Transverse colon (tissue), 4 donors: ENCODE data around the gene ZCWPW1. TPM values are rescaled to one million over a fixed set of nuclear protein-coding genes. Genes with fewer than 3 reads are reported as not detected.
A peak's percentile ranks its signal among the peaks of the same experiment; 100 is the strongest.
"Not testable (repeated sequence)": the region's sequence is repeated elsewhere in the genome, so short reads cannot be mapped to it uniquely, and the experiment has no call there.

Source experiments
- DNase-seq: peaks from one replicate; pipeline ENCODE4 v3.0.0-alpha.2; 2019
- H3K27ac ChIP-seq, 4 donors: fragments of 200-600 bp; sonication (generic); 2 replicates each; pipeline ENCODE4 v1.5.1; 2016 to 2018; ENCODE audit warnings: inconsistent platforms in 4 of 4
- H3K27me3 ChIP-seq: fragments of 200-600 bp; sonication (generic); 2 replicates; pipeline ENCODE4 v1.5.1; 2017; ENCODE audit warnings: inconsistent platforms
- H3K36me3 ChIP-seq, 4 donors: fragments of 200-600 bp; sonication (generic); 2 replicates each; pipeline ENCODE4 v1.5.1; 2017 to 2019; ENCODE audit warnings: inconsistent platforms in 4 of 4
- H3K4me1 ChIP-seq, 4 donors: fragments of 200-600 bp; sonication (generic); 2 replicates each; pipeline ENCODE4 v1.5.1; 2017 to 2020; ENCODE audit warnings: inconsistent platforms in 4 of 4
- H3K4me3 ChIP-seq, 4 donors: fragments of 200-600 bp; sonication (generic); 1 replicate in 1 of 4; 2 replicates in 3 of 4; pipeline versions ENCODE4 v1.5.1 to v1.6.1; 2017 to 2019; ENCODE audit warnings: inconsistent platforms in 4 of 4
- H3K9me3 ChIP-seq, 2 donors: fragments of 200-600 bp; sonication (generic); 2 replicates each; pipeline ENCODE4 v1.5.1; 2017 to 2019; ENCODE audit warnings: inconsistent platforms in 2 of 2
- CTCF ChIP-seq, 5 experiments: fragments of 200-600 bp in 3 of 5; fragments of 450-650 bp in 2 of 5; sonication (generic) in 3 of 5; IDR thresholded peaks; 1 replicate in 2 of 5; 2 replicates in 3 of 5; pipeline ENCODE4 v1.5.1; 2016 to 2017; ENCODE audit warnings: antibody characterized with exemption in 5 of 5, inconsistent platforms in 3 of 5, mild to moderate bottlenecking in 2 of 5, moderate library complexity in 1 of 5
- EP300 ChIP-seq: sonication (generic); formaldehyde crosslinking; IDR thresholded peaks from one replicate; pipeline ENCODE4 v1.6.1; 2017; ENCODE audit warnings: antibody characterized with exemption, low read depth
- POLR2A ChIP-seq: fragments of 450-650 bp; IDR thresholded peaks from one replicate; pipeline ENCODE4 v1.6.1; 2016; ENCODE audit warnings: antibody characterized with exemption, mild to moderate bottlenecking, moderate library complexity
- POLR2AphosphoS5 ChIP-seq, 3 donors: sonication (generic); formaldehyde crosslinking; IDR thresholded peaks; one replicate each; pipeline ENCODE4 v1.6.1; 2016; ENCODE audit warnings: antibody characterized with exemption in 3 of 3
- WGBS, 2 donors: methylation state at CpG; one replicate each; pipeline ENCODE4 v1.1.5; 2018; ENCODE audit warnings: low coverage in 1 of 2; 5-methylcytosine and 5-hydroxymethylcytosine counted together
- in situ Hi-C, 4 donors: fragments of 200-750 bp; cut with MboI; loops; one replicate each; pipeline versions ENCODE4 v1.15.0 to v1.15.1; 2017; ENCODE audit warnings: low sequenced_read_pairs in 3 of 4, low pct_ligation_motif_present in 1 of 4, low pct_unique_long_range_greater_than_20kb in 1 of 4
- intact Hi-C: fragments of 100-400 bp; cut with DNase I; formaldehyde crosslinking; loops from one replicate; pipeline ENCODE4 v1.15.1; 2023; ENCODE audit warnings: low total_unique reads
- total RNA-seq, 4 donors: library from RNA; depleted of rRNA; stranded (reverse); fragments of >200 nt; gene quantifications; one replicate each; pipeline ENCODE4 v1.1.0, GENCODE V29; 2016

The ZCWPW1 gene
- total RNA-seq, 4 donors from 2014 or later = 0.68 to 2.4 (median 0.80) TPM; not detected in 1

GRCh38 chr7:100366411-100367250 lies 61.9 kb downstream of the ZCWPW1 start:
- Histone ChIP-seq H3K4me3 (no peak overlapping the region), H3K27me3 (no peaks in the 10 kb centered on the region), H3K27ac (peak overlapping the region in 3 of 4 donors; percentile 24 to 62 (median 26)), H3K36me3 (peaks cover 0 to 16% (median 4%) of the 10 kb centered on the region in 4 donors), H3K9me3 (no peaks in the 10 kb centered on the region), H3K4me1 (peaks cover 0 to 4% (median 0%) of the 10 kb centered on the region in 4 donors)
- intact Hi-C loops (no loop called here), in situ Hi-C loops (no loop called here)
- WGBS, 2 donors = 61 to 82% methylated on average over 3 to 16 of the region's 16 CpGs
- TF ChIP-seq CTCF (IDR thresholded peaks at IDR 0.05) (no peak), POLR2A (peak; percentile 21)
- peak; percentile 41 for DNase-seq

GRCh38 chr7:100365998-100366367 lies 62.5 kb downstream of the ZCWPW1 start:
- H3K9me3 ChIP-seq, H3K27me3 ChIP-seq, H3K4me3 ChIP-seq, in situ Hi-C loops, intact Hi-C loops, H3K4me1 ChIP-seq, DNase-seq: not testable (repeated sequence)
- H3K36me3 ChIP-seq = peaks cover 0 to 22% (median 7%) of the 10 kb centered on the region in 4 donors
- WGBS, 2 donors = 67 to 83% methylated on average over 3 to 7 of the region's 7 CpGs
- peak overlapping the region; percentile 24 to 62 (median 32) for H3K27ac ChIP-seq

- Histone ChIP-seq H3K27me3 (no peaks in the 10 kb centered on the region), H3K36me3 (peaks cover 0 to 36% (median 14%) of the 10 kb centered on the region in 4 donors), H3K4me3 (no peak overlapping the region), H3K4me1 (peaks cover 0 to 4% (median 0%) of the 10 kb centered on the region in 4 donors), H3K27ac (no peak overlapping the region), H3K9me3 (no peaks in the 10 kb centered on the region)
- in situ Hi-C loops = no loop called here
- DNase-seq = no peak
- WGBS, 2 donors = 89% methylated on average over 6 of the region's 6 CpGs
- intact Hi-C loops = no loop called here
- TF ChIP-seq POLR2AphosphoS5 (IDR thresholded peaks at IDR 0.05) (no peak), CTCF (IDR thresholded peaks at IDR 0.05) (no peak), POLR2A (no peak), EP300 (no peak)
Observed at GRCh38 chr7:100364480-100364879, 64.0 kb downstream of the ZCWPW1 start.

- H3K4me3 ChIP-seq, H3K9me3 ChIP-seq, H3K4me1 ChIP-seq, DNase-seq, in situ Hi-C loops, H3K27ac ChIP-seq, H3K27me3 ChIP-seq, intact Hi-C loops: not testable (repeated sequence)
- 91% methylated on average over 7 of the region's 7 CpGs; no CpG with 5 or more reads in 1 of the 2 donors for WGBS, 2 donors
- peaks cover 0 to 42% (median 18%) of the 10 kb centered on the region in 4 donors for H3K36me3 ChIP-seq
Observed at GRCh38 chr7:100363797-100364196, 64.7 kb downstream of the ZCWPW1 start.

- intact Hi-C loops = no loop called here
- TF ChIP-seq POLR2AphosphoS5 (IDR thresholded peaks at IDR 0.05) (no peak), POLR2A (no peak), EP300 (no peak), CTCF (IDR thresholded peaks at IDR 0.05) (no peak)
- Histone ChIP-seq H3K4me3 (no peak overlapping the region), H3K27ac (no peak overlapping the region), H3K27me3 (no peaks in the 10 kb centered on the region), H3K4me1 (peaks cover 0 to 4% (median 0%) of the 10 kb centered on the region in 4 donors), H3K9me3 (no peaks in the 10 kb centered on the region), H3K36me3 (peaks cover 0 to 47% (median 22%) of the 10 kb centered on the region in 4 donors)
- DNase-seq = no peak
- in situ Hi-C loops = no loop called here
Observed at GRCh38 chr7:100363098-100363497, 65.4 kb downstream of the ZCWPW1 start.
